ENCODE data around the gene CFAP69. TPM values are rescaled to one million over a fixed set of nuclear protein-coding genes. Genes with fewer than 3 reads are reported as not detected.

CFAP69 gene
- total RNA-seq (2021; fragmentation: NEBNext Ultra II Directional; extraction: Animal tissue kit (Norgen Biotek cat#: 25700)) (3.2 and 3.8 TPM in 2 replicates), polyA plus RNA-seq (2011; rRNA removed) (1.00 and 1.0 TPM in 2 replicates), polyA minus RNA-seq (2011; rRNA and poly(A)+ RNA removed) (1.1 and 2.8 TPM in 2 replicates)
- polyA plus RNA-seq (2011; cell fraction: cytosol; rRNA removed) = 2.0 TPM
- 4.8 TPM for polyA plus RNA-seq (2011; cell fraction: nucleus; rRNA removed)
- polyA plus RNA-seq (2012, experiment 1 of 2) = 2.7 to 3.5 TPM (median 3.2 TPM) in 4 replicates
- polyA plus RNA-seq (2012, experiment 2 of 2) = 0.08 TPM
- 2.2 TPM for polyA plus RNA-seq (2013, experiment 1 of 2)
- 2.5 TPM for polyA plus RNA-seq (2013, experiment 2 of 2)
- 4.3 TPM for polyA minus RNA-seq (2011; cell fraction: cytosol; rRNA and poly(A)+ RNA removed)
- polyA minus RNA-seq (2011; cell fraction: nucleus; rRNA and poly(A)+ RNA removed) = 12.8 TPM
- long read RNA-seq, experiment 1 = 0 reads
- long read RNA-seq, experiment 2, partial matches to known transcripts = 0 of 2 reads
- long read RNA-seq, experiment 2, other reads (novel, unspliced or antisense) = 2 of 2 reads

DNA sequence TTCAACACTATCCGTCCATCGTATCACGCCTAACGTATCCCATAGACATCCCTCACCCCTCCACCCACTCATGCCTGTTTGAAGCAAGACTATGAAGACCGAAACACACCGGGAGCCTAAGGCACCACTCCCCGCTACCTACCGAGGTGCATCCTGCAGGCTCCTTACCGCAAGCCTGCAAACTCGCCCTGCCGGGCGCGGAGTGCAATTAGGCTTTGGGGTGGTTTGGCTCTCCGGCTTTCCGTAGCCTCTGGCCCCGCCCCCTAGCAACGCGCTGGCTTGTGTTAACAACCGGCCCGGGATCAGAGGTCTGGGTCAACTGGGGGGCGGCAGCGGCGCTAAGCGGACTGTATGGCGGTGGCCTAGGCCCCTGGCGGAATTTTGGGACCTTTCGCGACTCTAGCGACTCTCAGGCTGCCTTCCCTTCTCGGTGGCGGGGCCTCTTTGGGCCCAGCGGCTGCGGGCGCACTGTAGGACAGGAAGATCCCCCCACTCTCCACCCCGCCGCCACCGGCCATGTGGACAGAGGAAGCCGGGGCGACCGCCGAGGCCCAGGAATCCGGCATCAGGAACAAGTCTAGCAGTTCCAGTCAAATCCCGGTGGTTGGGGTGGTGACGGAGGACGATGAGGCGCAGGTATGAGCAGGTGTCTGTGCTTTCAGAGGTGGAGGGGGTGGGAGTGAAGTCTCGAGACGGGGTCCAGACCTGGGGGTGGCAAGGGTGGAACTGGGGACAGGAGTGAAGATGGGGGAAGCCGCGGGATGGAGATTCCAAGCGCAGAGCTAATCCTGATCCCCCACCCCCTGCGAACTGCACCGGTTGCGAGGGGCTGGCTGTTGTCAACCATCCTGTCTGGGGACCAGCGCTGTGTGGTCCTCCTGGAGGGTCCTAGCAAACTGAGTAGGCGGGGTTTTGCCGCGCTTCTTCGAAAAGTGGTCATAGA is at the start of gene CFAP69:
CFAP69 (plus strand) TSS at position 266 of the 943 bp plus-strand sequence; CDS start at position 517, 251 bp downstream.
- DNase-seq (ENCODE audit: low read depth in 1 of 2, low spot score in 2 of 2) (peak; percentile 85 to 100), FAIRE-seq (no peak)
- peak within 1 kb of the TSS; percentile 68 to 87 for H3K4me2 ChIP-seq (ENCODE audit: insufficient read depth in 1 of 2, low read depth in 2 of 2, low read length in 2 of 2)
- no peaks in the 10 kb centered on the region for H3K36me3 ChIP-seq (ENCODE audit: control insufficient read depth in 2 of 4, insufficient read depth in 4 of 4, low read length in 3 of 4)
- H2AFZ ChIP-seq (ENCODE audit: low read length) = peak within 1 kb of the TSS; percentile 100
- peak within 1 kb of the TSS; percentile 67 for H4K5ac ChIP-seq (ENCODE audit: insufficient read length, low read depth, low read length)
- no peak within 1 kb of the TSS for H3K27ac ChIP-seq (ENCODE audit: low read depth, low read length)
- no peak within 1 kb of the TSS for H3K23ac ChIP-seq (ENCODE audit: insufficient read length)
- peak within 1 kb of the TSS; percentile 29; the same call in 1 of the 2 replicates for H3K18ac ChIP-seq (ENCODE audit: extremely low read depth, low read length)
- peaks cover 0 to 6% (median 3%) of the 10 kb centered on the region in 4 experiments; a peak in 5 of 7 replicates for H3K4me1 ChIP-seq (replicated peaks in 1 of 4; ENCODE audit: control insufficient read depth in 3 of 4, insufficient read depth in 4 of 4, low read length in 3 of 4)
- no peak within 1 kb of the TSS for H2BK20ac ChIP-seq (ENCODE audit: low read length)
- peak within 1 kb of the TSS; percentile 53; the same call in 1 of the 2 replicates for H2BK12ac ChIP-seq (ENCODE audit: low read depth, low read length)
- H3K4me3 ChIP-seq (ENCODE audit: extremely low read depth in 1 of 4, insufficient read depth in 2 of 4, low read depth in 3 of 4, low read length in 4 of 4) = peak within 1 kb of the TSS; percentile 67 to 85 (median 84)
- H2BK15ac ChIP-seq (ENCODE audit: low read length) = no peak within 1 kb of the TSS
- CTCF ChIA-PET (ENCODE audit: partially characterized antibody) = interaction anchor here (1.0 to 2.3 kb wide), 8 partner anchors 15 to 175 kb away, joined by 3 to 13 read pairs (median 5); partner anchors contain the start of gene STEAP2
- no peak within 1 kb of the TSS for H3K14ac ChIP-seq (ENCODE audit: insufficient read length)
- peak within 1 kb of the TSS; percentile 81 for H4K8ac ChIP-seq (ENCODE audit: extremely low read depth, insufficient read depth, low read length)
- H3K27me3 ChIP-seq (replicated peaks in 1 of 4; ENCODE audit: control insufficient read depth in 3 of 4, extremely low read depth in 1 of 4, insufficient read depth in 3 of 4, low read length in 3 of 4) = peaks cover 0 to 6% (median 2%) of the 10 kb centered on the region in 4 experiments; a peak in 3 of 7 replicates
- H3K23me2 ChIP-seq (ENCODE audit: low read depth, low read length) = peaks cover 8% of the 10 kb centered on the region
- H3K56ac ChIP-seq (replicated peaks; ENCODE audit: insufficient read length, low read depth, low read length) = no peak within 1 kb of the TSS
- no peaks in the 10 kb centered on the region for H3K79me2 ChIP-seq (ENCODE audit: control insufficient read depth in 1 of 2, insufficient read depth in 2 of 2, low read length in 2 of 2)
- H3K4ac ChIP-seq (replicated peaks; ENCODE audit: insufficient read length, low read depth, low read length) = no peak within 1 kb of the TSS
- peak within 1 kb of the TSS; percentile 35 to 88 (median 62); a peak in 6 of 7 replicates for H3K9ac ChIP-seq (replicated peaks in 1 of 4; ENCODE audit: extremely low read depth in 1 of 4, low read depth in 3 of 4, low read length in 3 of 4)
- no peaks in the 10 kb centered on the region for H4K20me1 ChIP-seq (replicated peaks in 1 of 2; ENCODE audit: control insufficient read depth in 1 of 2, insufficient read depth in 2 of 2, low read length in 2 of 2)
- no peak within 1 kb of the TSS for H2BK5ac ChIP-seq (ENCODE audit: low read depth, low read length)
- no peaks in the 10 kb centered on the region for H3K9me3 ChIP-seq (ENCODE audit: insufficient read depth in 2 of 2, low read depth in 1 of 2, low read length in 1 of 2)
- POLR2A ChIA-PET (ENCODE audit: partially characterized antibody) = interaction anchor here (0.6 to 4.1 kb wide), 7 partner anchors 7 to 159 kb away, joined by 3 to 28 read pairs (median 4); partner anchors contain the start of gene STEAP1
- peak within 1 kb of the TSS; percentile 81 for H4K91ac ChIP-seq (replicated peaks; ENCODE audit: insufficient read length, low read length)
- H3K79me1 ChIP-seq (ENCODE audit: low read depth, low read length) = no peaks in the 10 kb centered on the region
- 0% methylated on average over 48 of the region's 59 CpGs; no CpG with 5 or more reads in 1 of the 2 experiments for WGBS, 2 experiments (ENCODE audit: extremely low coverage in 1 of 2, insufficient coverage in 1 of 2, insufficient read length in 1 of 2, insufficient replicate concordance in 2 of 2, low coverage in 1 of 2, low lambda C conversion rate in 2 of 2, missing lambda C conversion rate in 1 of 2)
- peak within 1 kb of the TSS; percentile 87 for H2BK120ac ChIP-seq (replicated peaks; ENCODE audit: low read depth, low read length)
- H2AK5ac ChIP-seq (ENCODE audit: low read depth, low read length) = no peak within 1 kb of the TSS
- no peak for TF ChIP-seq KDM5A (IDR thresholded peaks at IDR 0.05; ENCODE audit: low read length)
- no peak for TF ChIP-seq CHD1 (IDR thresholded peaks at IDR 0.05; ENCODE audit: low read depth, low read length)
- TF ChIP-seq ATF2 (IDR thresholded peaks at IDR 0.05; ENCODE audit: low read length) = no peak
- no peak for TF ChIP-seq CREB1 (IDR thresholded peaks at IDR 0.05)
- TF ChIP-seq RBBP5 (IDR thresholded peaks at IDR 0.05; ENCODE audit: borderline replicate concordance, low read depth, low read length) = peak; percentile 59; the same call in 1 of the 2 replicates
- no peak for TF ChIP-seq RFX5 (IDR thresholded peaks at IDR 0.05; ENCODE audit: borderline replicate concordance, low read depth, low read length)
- no peak for TF ChIP-seq BACH1 (IDR thresholded peaks at IDR 0.05; ENCODE audit: low read length)
